ENCODE measurements around the gene CRELD2.

The CRELD2 gene

DNA sequence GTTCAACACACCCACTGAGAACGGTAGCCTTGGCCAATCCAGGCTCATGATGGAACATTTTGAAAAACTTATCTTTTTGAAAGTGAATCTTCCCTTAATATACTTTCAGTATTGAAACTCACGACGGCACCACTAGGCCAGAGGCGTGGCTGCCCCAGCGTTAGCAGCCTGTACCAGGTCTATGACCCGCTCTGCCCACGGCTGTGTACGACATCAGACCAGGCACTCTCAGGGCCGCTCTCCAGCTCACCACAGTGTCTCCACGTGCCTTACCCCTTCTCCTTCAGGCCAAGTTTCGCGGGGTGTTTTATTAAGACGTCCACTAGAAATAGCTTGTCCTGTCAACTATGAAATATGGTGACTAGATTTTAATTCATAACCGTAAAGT is 31.4 kb upstream of the CRELD2 start:
- DNase-seq (ENCODE audit: low read depth in 3 of 3) = no peak

DNA sequence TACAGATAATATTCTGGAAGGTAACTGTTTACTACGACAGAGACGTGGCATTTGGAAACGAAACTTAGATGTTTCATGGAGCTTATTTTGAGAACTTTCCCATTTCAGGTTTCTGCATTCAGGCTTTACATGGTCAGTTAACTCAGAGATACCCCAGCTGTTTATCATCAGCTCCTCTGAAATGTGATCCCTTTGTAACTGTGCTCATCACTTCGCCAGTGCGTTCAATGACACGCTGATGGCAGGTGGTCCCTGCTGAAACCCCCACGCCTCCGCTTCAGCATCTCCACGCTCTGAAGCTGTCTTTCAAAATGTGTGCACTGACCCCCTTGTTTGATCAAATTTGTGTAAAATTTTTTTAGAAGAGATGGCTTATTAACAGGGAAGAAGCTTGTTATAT is 30.7 kb upstream of the CRELD2 start:
- DNase-seq (ENCODE audit: low read depth in 3 of 3) = no peak

DNA sequence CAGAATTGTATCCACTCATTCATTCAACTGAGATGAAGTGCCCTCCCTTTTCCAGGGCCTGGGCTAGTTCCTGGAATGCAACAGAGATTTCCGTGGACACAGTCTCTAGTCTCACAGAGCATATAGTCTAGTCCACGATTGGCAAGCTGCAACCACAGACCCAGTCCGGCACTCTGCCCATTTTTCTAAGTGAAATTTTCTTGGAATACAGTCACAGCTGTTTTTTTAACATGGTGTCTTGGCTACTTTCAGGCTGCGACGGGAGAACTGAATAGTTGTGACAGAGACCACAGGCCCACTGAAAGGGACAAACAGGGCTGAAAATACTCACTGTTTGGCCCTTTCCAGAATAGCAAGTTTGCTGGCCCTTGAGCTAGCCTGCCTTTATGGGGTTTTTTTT is 29.4 kb upstream of the CRELD2 start:
- no peak for DNase-seq (ENCODE audit: low read depth in 3 of 3)

DNA sequence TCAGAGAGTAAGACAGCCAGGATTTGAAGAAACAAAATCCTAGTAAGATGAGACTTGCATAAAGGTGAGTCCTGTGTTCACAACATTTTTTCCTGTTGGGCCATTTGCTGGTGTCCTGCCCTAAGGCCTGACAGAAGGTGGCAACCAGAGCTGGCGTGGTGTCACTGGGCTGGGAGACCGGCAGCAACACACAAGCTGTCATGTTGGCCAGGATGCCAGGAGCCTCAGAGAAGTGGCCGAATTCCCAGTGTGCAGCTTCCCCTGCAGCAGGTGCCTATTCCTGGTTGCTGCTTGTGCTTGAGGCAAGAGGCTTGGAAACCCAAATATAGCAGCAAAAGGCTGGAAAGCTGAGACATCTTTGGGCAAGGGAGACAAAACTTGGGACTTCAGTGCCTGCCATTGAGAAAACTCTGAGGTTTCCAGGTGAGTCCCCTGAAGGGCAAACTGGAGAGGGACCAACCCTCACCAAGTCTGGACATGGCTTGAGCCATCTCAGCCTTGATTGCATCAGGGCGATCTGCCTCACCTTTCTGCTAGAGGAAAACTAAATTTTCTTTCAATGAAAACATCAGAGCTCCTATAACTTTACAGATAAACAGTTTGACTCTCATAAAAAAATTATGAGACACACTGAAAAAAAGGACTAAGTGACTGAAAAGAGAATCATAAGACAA is 26.1 kb upstream of the CRELD2 start:
- no peak for DNase-seq (ENCODE audit: low read depth in 3 of 3)

DNA sequence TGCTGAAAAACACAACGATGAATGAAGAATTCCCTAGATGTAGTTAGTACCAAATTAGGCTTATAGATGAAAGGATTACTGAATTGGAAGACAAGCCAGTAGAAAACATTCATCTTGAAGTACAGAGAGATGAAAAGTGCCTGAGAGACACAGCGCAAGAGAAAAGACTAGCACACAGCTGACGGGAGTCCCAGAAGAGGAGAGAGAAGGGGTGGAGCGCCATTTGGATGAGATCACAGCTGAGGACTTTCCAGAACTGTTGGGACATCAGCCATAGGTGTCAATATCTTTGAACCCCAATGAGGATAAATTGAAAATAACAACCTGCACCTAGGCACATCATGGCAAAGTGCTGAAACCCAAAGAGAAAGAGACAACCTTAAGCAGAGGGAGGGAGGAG is 25.4 kb upstream of the CRELD2 start:
- DNase-seq (ENCODE audit: low read depth in 3 of 3) = no peak

DNA sequence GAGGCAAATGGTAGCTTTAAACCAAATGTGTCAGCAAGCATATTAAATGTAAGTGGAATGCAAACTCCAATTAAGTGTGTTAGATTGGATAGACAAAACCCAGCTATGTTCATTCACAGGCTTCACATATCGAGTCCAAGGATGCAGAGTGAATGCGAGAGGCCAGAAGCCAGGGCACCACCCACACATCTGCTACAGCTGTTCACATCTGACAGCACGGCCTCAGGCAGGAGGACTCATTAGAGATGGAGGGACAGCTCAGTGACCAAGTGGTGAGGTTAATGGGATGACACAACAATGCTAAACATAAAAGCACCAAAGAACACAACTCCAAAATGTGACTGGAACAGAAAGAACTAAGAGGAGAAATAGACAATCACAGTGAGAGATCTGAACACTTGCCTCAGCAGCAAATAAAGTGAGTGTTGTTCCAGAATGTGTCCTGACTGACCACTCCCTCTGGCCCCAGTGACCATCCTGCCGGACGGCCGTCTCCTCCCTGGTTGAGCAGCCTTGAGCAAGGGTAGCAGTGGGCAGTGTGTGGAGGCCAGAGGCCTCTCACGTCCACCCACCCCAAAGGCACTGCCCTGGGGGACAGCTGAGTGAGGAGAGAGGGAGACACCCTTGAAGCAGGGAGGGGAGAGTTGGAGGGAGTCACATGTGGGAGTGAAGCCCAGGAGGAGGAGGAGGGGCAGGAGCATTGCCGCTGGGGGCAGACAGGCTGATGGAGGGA is 23.9 kb upstream of the CRELD2 start:
- DNase-seq (ENCODE audit: low read depth in 3 of 3) = no peak

DNA sequence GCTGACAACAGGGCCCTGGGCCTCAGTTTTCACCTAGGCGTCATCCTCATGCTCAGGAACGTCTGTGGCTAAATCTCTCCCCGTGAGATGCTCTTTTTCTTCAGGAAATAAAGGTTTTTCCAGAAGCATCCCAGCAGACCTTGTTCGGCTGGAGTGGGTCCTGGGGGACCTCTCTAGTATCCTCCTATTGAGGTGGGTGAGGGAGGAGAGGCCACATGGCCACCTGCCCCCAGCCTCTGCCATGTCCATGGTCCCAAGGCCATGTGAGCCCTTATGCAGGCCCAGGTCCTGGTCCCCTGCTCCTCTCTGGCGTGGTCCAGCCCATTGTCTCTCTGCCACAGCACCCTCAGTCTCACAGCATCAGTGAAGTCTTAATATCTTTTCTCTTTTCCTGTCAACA is 22.2 kb upstream of the CRELD2 start:
- no peak for DNase-seq (ENCODE audit: low read depth in 3 of 3)

- DNase-seq (ENCODE audit: low read depth in 3 of 3) = no peak
Observed at GRCh38 chr22:49897015-49897684, 21.3 kb upstream of the CRELD2 start.

DNA sequence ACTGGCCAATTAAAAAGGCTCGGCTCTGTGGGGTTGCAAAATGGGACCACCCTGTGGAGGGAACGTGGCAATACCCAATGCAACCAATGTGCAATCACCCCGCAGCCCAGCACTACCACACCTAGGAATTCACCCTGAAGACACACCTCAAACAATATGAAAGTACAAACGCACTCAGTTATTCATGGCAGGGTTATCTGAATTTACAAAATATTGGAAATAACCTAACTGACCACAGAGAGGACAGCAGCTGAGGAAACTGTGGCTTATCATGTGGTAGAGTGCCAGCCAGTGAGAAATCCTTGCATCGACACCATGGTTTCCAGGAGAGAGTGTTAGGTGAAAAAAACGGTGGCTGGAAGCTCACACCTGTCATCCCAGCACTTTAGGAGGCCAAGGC is 18.9 kb upstream of the CRELD2 start:
- no peak for DNase-seq (ENCODE audit: low read depth in 3 of 3)

- no peak for DNase-seq (ENCODE audit: low read depth in 3 of 3)
Observed at GRCh38 chr22:49900441-49901230, 17.8 kb upstream of the CRELD2 start.

DNA sequence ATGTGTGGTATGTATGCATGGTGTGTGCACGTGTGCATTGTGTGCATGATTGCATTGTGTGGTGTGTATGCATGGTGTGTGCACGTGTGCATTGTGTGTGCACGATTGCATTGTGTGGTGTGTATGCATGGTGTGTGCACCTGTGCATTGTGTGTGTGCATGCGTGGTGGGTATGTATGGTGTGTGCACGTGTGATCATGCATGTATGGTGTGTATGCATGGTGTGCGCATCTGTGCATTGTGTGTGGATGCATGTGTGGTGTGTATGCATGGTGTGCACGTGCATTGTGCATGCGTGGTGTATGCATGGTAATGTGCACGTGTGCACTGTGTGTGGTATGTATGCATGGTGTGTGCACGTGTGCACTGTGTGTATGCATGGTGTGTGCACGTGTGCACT is 17.0 kb upstream of the CRELD2 start:
- DNase-seq (ENCODE audit: low read depth in 3 of 3) = no peak

- DNase-seq (ENCODE audit: low read depth in 3 of 3) = no peak
Observed at GRCh38 chr22:49903322-49904039, 15.0 kb upstream of the CRELD2 start.

DNA sequence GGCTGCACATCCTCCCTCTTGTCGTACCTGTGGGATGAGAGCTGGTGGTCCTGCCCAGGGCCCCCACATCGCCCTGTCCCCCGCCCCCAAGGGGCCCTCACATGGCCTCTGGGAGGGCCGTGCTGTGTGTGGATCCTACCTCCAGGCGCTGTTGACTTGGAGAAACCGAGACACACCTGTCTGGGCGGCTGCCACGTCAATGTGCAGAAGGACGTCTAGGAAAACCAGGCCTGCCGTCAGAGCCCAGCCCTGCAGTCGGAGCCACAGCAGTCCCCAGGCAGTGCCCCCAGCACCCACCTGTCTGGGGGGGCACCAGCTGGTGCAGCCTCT is 14.4 kb upstream of the CRELD2 start:
- no peak for DNase-seq (ENCODE audit: low read depth in 3 of 3)

- DNase-seq (ENCODE audit: low read depth in 3 of 3) = no peak
Observed at GRCh38 chr22:49905465-49905864, 13.0 kb upstream of the CRELD2 start.

- DNase-seq (ENCODE audit: low read depth in 3 of 3) = no peak
Observed at GRCh38 chr22:49906071-49906798, 12.2 kb upstream of the CRELD2 start.

GRCh38 chr22:49906799-49907290 is 11.6 kb upstream of the CRELD2 start:
- no peak for DNase-seq (ENCODE audit: low read depth in 3 of 3)

DNA sequence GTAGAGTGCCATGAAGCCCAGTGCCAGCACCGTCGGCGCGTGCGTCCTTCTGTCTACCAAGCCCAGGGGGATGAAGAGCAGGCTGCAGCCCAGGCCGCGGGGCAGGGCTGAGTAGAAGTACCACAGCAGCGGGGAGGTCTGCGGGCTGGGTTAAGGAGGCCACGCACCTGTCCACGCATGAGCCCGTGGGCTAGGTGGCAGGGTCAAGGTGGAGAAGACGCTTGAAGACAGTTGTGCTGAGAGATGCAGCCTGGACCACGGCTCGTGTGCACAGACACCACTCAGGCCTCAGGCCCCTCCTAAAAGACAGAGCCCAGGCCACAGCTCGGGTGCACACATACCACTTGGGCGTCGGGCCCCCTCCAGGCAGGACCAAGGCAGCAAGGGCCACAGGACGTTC is 10.6 kb upstream of the CRELD2 start:
- DNase-seq (ENCODE audit: low read depth in 3 of 3) = no peak

GRCh38 chr22:49909476-49910205 is 8.8 kb upstream of the CRELD2 start:
- DNase-seq (ENCODE audit: low read depth in 3 of 3) = no peak

DNA sequence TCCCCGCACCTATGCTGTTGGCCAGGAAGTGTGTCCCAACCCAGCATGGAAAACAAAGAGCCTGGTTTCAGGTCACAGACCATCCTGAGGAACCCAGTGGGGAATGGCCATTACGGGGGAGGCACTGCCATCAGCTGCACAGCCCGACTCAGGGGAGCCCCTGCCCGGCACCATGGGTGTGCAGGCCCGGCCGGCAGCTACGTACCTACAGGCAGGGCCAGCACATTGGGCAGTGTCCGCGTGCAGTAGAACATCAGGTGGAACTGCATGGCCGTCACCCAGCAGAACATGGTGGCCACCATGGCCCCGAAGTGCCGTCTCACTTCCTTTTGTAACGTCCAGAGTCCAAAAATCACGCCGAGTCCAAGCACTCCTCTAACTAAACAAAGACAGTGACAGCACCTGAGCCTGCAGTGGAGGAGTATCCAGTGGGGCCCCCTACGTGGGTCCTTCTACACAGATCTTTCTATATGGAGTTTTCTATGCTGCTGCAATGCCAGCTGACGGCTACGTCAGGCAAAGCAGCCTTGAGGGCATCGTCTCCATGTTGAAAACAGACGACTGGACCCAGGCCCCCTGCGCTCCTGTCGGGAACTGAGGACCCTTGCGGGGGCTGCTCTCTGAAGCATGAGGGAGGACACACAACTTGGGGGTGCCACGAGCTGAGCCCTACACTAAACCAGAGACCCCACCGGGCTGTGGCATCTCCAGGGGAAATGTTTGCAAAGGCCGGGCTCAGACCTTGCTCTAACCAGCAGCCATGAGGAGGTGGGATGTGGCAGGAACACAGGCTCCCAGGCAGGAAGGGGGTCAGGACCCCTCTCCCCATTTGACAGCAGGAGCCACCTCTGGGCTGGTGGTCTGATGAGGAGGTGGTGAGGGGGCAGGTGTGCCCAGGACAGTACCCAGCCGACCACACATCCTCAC is 7.9 kb upstream of the CRELD2 start:
- DNase-seq (ENCODE audit: low read depth in 3 of 3) = no peak

Measured in stimulated activated CD4-positive, alpha-beta T cell treated with anti-CD3 and anti-CD28 coated beads, TNF-alpha, amount 100 ng/mL, for 4 hours (primary cell).